ENCODE measurements around the gene KCNE1.
A peak's percentile ranks its signal among the peaks of the same experiment; 100 is the strongest.

KCNE1 gene

GRCh38 chr21:34535886-34536285 lies 23.9 kb upstream of the KCNE1 start:
- no peak for DNase-seq (ENCODE audit: low spot score)

- DNase-seq (ENCODE audit: low spot score), result peak; percentile 81
Observed at GRCh38 chr21:34534522-34534921, 22.5 kb upstream of the KCNE1 start.

GRCh38 chr21:34533938-34534337 lies 21.9 kb upstream of the KCNE1 start:
- no peak for DNase-seq (ENCODE audit: low spot score)

- DNase-seq (ENCODE audit: low spot score), result no peak
Observed at GRCh38 chr21:34531399-34531798, 19.4 kb upstream of the KCNE1 start.

- DNase-seq (ENCODE audit: low spot score), result no peak
Observed at GRCh38 chr21:34530261-34530660, 18.3 kb upstream of the KCNE1 start.

GRCh38 chr21:34528131-34528561 lies 16.1 kb upstream of the KCNE1 start:
- DNase-seq (ENCODE audit: low spot score), result no peak

- peak; percentile 51 for DNase-seq (ENCODE audit: low spot score)
Observed at GRCh38 chr21:34526618-34527290, 14.7 kb upstream of the KCNE1 start.

GRCh38 chr21:34526241-34526617 lies 14.2 kb upstream of the KCNE1 start:
- no peak for DNase-seq (ENCODE audit: low spot score)

- no peak for DNase-seq (ENCODE audit: low spot score)
Observed at GRCh38 chr21:34524646-34525601, 12.9 kb upstream of the KCNE1 start.

GRCh38 chr21:34523019-34523555 lies 11.1 kb upstream of the KCNE1 start:
- DNase-seq (ENCODE audit: low spot score), result no peak

- no peak for DNase-seq (ENCODE audit: low spot score)
Observed at GRCh38 chr21:34522284-34522683, 10.3 kb upstream of the KCNE1 start.

GRCh38 chr21:34521561-34521960 lies 9.6 kb upstream of the KCNE1 start:
- no peak for DNase-seq (ENCODE audit: low spot score)

GRCh38 chr21:34520764-34521508 lies 8.9 kb upstream of the KCNE1 start:
- no peak for DNase-seq (ENCODE audit: low spot score)

GRCh38 chr21:34520281-34520680 lies 8.3 kb upstream of the KCNE1 start:
- DNase-seq (ENCODE audit: low spot score), result no peak

- DNase-seq (ENCODE audit: low spot score), result no peak
Observed at GRCh38 chr21:34519694-34520093, 7.7 kb upstream of the KCNE1 start.

- DNase-seq (ENCODE audit: low spot score), result no peak
Observed at GRCh38 chr21:34519016-34519415, 7.0 kb upstream of the KCNE1 start.

GRCh38 chr21:34518301-34518700 lies 6.3 kb upstream of the KCNE1 start:
- no peak for DNase-seq (ENCODE audit: low spot score)

GRCh38 chr21:34517491-34518245 lies 5.7 kb upstream of the KCNE1 start:
- no peak for DNase-seq (ENCODE audit: low spot score)

- no peak for DNase-seq (ENCODE audit: low spot score)
Observed at GRCh38 chr21:34517039-34517438, 5.0 kb upstream of the KCNE1 start.

GRCh38 chr21:34514576-34515115 lies 2.6 kb upstream of the KCNE1 start:
- no peak for DNase-seq (ENCODE audit: low spot score)

GRCh38 chr21:34513129-34513675 lies 1.2 kb upstream of the KCNE1 start:
- no peak for DNase-seq (ENCODE audit: low spot score)
